Neural cell (in vitro differentiated cells): ENCODE data around the gene SHISA2.

Source experiments
- CTCF ChIP-seq: fragments of 450-650 bp; IDR thresholded peaks from 2 replicates; pipeline ENCODE4 v1.5.1; 2014; ENCODE audit warnings: antibody characterized with exemption, mild to moderate bottlenecking, moderate library complexity; ENCODE audit not compliant: poor library complexity, severe bottlenecking
- POLR2AphosphoS5 ChIP-seq: IDR thresholded peaks from 2 replicates; pipeline ENCODE4 v1.6.1; 2012
- RAD21 ChIP-seq: fragments of 450-650 bp; conservative IDR thresholded peaks from 2 replicates; pipeline ENCODE4 v1.6.1; 2014; ENCODE audit warnings: antibody characterized with exemption, mild to moderate bottlenecking, moderate library complexity
- SMC3 ChIP-seq: fragments of 450-650 bp; conservative IDR thresholded peaks from 2 replicates; pipeline ENCODE4 v1.6.1; 2014; ENCODE audit warnings: antibody characterized with exemption, mild to moderate bottlenecking, moderate library complexity; ENCODE audit not compliant: poor library complexity
- TAF1 ChIP-seq: IDR thresholded peaks from 2 replicates; pipeline ENCODE4 v1.6.1; 2012; ENCODE audit warnings: low read depth

- TF ChIP-seq CTCF: no peak
- TF ChIP-seq RAD21: no peak
- TF ChIP-seq SMC3: no peak
- no peak for TF ChIP-seq TAF1
- TF ChIP-seq POLR2AphosphoS5: no peak
Observed at GRCh38 chr13:26030331-26030730, 21.5 kb downstream of the SHISA2 start.
